Adrenal gland (tissue), 12 donors: Measurements from ENCODE around the gene RAD9A. TPM values are rescaled to one million over a fixed set of nuclear protein-coding genes. Genes with fewer than 3 reads are reported as not detected.

Experiments used
- DNase-seq, 7 donors: peaks; one replicate each; pipeline ENCODE4 v3.0.0-alpha.2; 2019 to 2020
- H3K27ac ChIP-seq, 5 donors: fragments of 200-600 bp; sonication (generic) in 4 of 5; 1 replicate in 3 of 5; 2 replicates in 2 of 5; pipeline versions ENCODE4 v1.5.1 to v1.8.0; 2016 to 2020; ENCODE audit warnings: mild to moderate bottlenecking in 1 of 5
- H3K27me3 ChIP-seq: fragments of 200-600 bp; 2 replicates; pipeline ENCODE4 v1.8.0; 2021
- H3K36me3 ChIP-seq, 2 donors: fragments of 200-600 bp; replicated peaks in 1 of 2; 1 replicate in 1 of 2; 2 replicates in 1 of 2; pipeline versions ENCODE4 v1.5.1 to v1.8.0; 2018 to 2022
- H3K4me1 ChIP-seq, 2 donors: fragments of 200-600 bp; replicated peaks in 1 of 2; 1 replicate in 1 of 2; 2 replicates in 1 of 2; pipeline versions ENCODE4 v1.5.1 to v1.8.0; 2018 to 2021
- H3K4me3 ChIP-seq, 4 donors: fragments of 200-600 bp; sonication (generic) in 3 of 4; one replicate each; pipeline ENCODE4 v1.5.1; 2016 to 2018
- H3K9me3 ChIP-seq, 3 donors: fragments of 200-600 bp; sonication (generic) in 1 of 3; replicated peaks in 1 of 3; 1 replicate in 2 of 3; 2 replicates in 1 of 3; pipeline versions ENCODE4 v1.5.1 to v1.8.0; 2016 to 2021
- CTCF ChIP-seq, 6 experiments: fragments of 450-650 bp in 4 of 6; fragments of 200-600 bp in 2 of 6; sonication (generic) in 1 of 6; IDR thresholded peaks; 1 replicate in 5 of 6; 2 replicates in 1 of 6; pipeline versions ENCODE4 v1.5.1 to v1.8.0; 2016 to 2021; ENCODE audit warnings: antibody characterized with exemption in 6 of 6, mild to moderate bottlenecking in 2 of 6, moderate library complexity in 1 of 6
- POLR2A ChIP-seq, 2 donors: fragments of 450-650 bp; IDR thresholded peaks; one replicate each; pipeline ENCODE4 v1.6.1; 2017; ENCODE audit warnings: antibody characterized with exemption in 2 of 2, mild to moderate bottlenecking in 2 of 2, moderate library complexity in 1 of 2
- WGBS, 4 donors: extraction: QIAGEN DNeasy Blood & Tissue Kit in 2 of 4; methylation state at CpG; one replicate each; pipeline versions ENCODE4 v1.1.5 to v1.1.7; 2013 to 2017; 5-methylcytosine and 5-hydroxymethylcytosine counted together
- intact Hi-C, 2 donors: fragments of 100-400 bp; cut with DNase I; formaldehyde crosslinking; loops; one replicate each; pipeline versions ENCODE4 v1.14.1 to v1.15.0; 2022 to 2023
- polyA plus RNA-seq, 3 donors: library from polyadenylated mRNA; stranded (reverse); fragments of 200-250 nt in 2 of 3; fragments of 350-450 nt in 1 of 3; fragmentation: Illumina TruSeq in 1 of 3; extraction: RNeasy Lipid Tissue Mini Kit (QIAGEN cat#74804) in 1 of 3; gene quantifications; one replicate each; pipeline ENCODE4 v1.2.3, GENCODE V29; 2013 to 2014
- total RNA-seq, 9 donors: library from RNA; depleted of rRNA in 4 of 9; stranded (reverse); fragments of >200 nt in 4 of 9; fragments of 120-200 nt in 1 of 9; fragmentation: NEBNext Ultra II Directional in 1 of 9; extraction: Animal tissue kit (Norgen Biotek cat#: 25700) in 1 of 9; gene quantifications; one replicate each; pipeline versions ENCODE4 v1.1.0 to v1.2.4, GENCODE V29; 2013 to 2023
- donor health status: healthy with polysubstance abuse.
- donor health status: Bipolar disorder and iron deficiency.
- donor health status: DM: yes; HTN: yes; CAD: no.
- donor health status: DM: no; HTN: no; CAD: no.
- donor health status: DM: no; HTN: no; CAD: no.
- donor health status: DM: yes; HTN: yes; CAD: no.

The RAD9A gene
- total and polyA plus RNA-seq, 12 donors = 5.4 to 57.7 (median 15.0) TPM

GRCh38 chr11:67366961-67367760 is 24.6 kb upstream of the RAD9A start:
- Histone ChIP-seq H3K4me1 (peaks cover 2 to 9% of the 10 kb centered on the region in 2 donors), H3K27ac (peak overlapping the region in 2 of 5 donors; percentile 5 to 58), H3K4me3 (no peak overlapping the region), H3K9me3 (no peaks in the 10 kb centered on the region), H3K27me3 (no peaks in the 10 kb centered on the region), H3K36me3 (no peaks in the 10 kb centered on the region)
- 67 to 81% (median 74%) methylated on average over 10 to 25 of the region's 25 CpGs for WGBS, 4 donors
- TF ChIP-seq POLR2A (IDR thresholded peaks at IDR 0.05) = no peak
- no peak for TF ChIP-seq CTCF (IDR thresholded peaks at IDR 0.05)
- DNase-seq = no peak
- intact Hi-C loops = no loop called here

GRCh38 chr11:67367761-67368227 is 24.0 kb upstream of the RAD9A start:
- no peak for DNase-seq
- Histone ChIP-seq H3K4me1 (peaks cover 6 to 11% of the 10 kb centered on the region in 2 donors), H3K36me3 (no peaks in the 10 kb centered on the region), H3K4me3 (no peak overlapping the region), H3K27me3 (no peaks in the 10 kb centered on the region), H3K9me3 (no peaks in the 10 kb centered on the region), H3K27ac (peak overlapping the region in 1 of 5 donors; percentile 16)
- intact Hi-C loops = no loop called here
- TF ChIP-seq CTCF (IDR thresholded peaks at IDR 0.05) (no peak), POLR2A (IDR thresholded peaks at IDR 0.05) (no peak)
- WGBS, 4 donors = 76 to 83% (median 78%) methylated on average over 5 to 7 of the region's 7 CpGs

- Histone ChIP-seq H3K27ac (no peak overlapping the region), H3K36me3 (no peaks in the 10 kb centered on the region), H3K9me3 (no peaks in the 10 kb centered on the region), H3K27me3 (no peaks in the 10 kb centered on the region), H3K4me3 (no peak overlapping the region), H3K4me1 (peaks cover 6 to 16% of the 10 kb centered on the region in 2 donors)
- DNase-seq = no peak
- intact Hi-C loops = no loop called here
- no peak for TF ChIP-seq CTCF (IDR thresholded peaks at IDR 0.05)
- no peak for TF ChIP-seq POLR2A (IDR thresholded peaks at IDR 0.05)
- 90 to 97% (median 95%) methylated on average over 3 of the region's 3 CpGs for WGBS, 4 donors
Measured at GRCh38 chr11:67368621-67369020, 23.2 kb upstream of the RAD9A start.

- Histone ChIP-seq H3K36me3 (no peaks in the 10 kb centered on the region), H3K4me3 (no peak overlapping the region), H3K27me3 (no peaks in the 10 kb centered on the region), H3K9me3 (no peaks in the 10 kb centered on the region), H3K27ac (no peak overlapping the region), H3K4me1 (peaks cover 13 to 23% of the 10 kb centered on the region in 2 donors)
- WGBS, 4 donors = 86 to 91% (median 87%) methylated on average over 8 of the region's 8 CpGs
- intact Hi-C loops = no loop called here
- TF ChIP-seq POLR2A (IDR thresholded peaks at IDR 0.05) (no peak), CTCF (IDR thresholded peaks at IDR 0.05) (no peak)
- DNase-seq = no peak
Measured at GRCh38 chr11:67369275-67369674, 22.5 kb upstream of the RAD9A start.
